Gastroesophageal sphincter (tissue), 4 donors: ENCODE results near the gene SESTD1. TPM values are rescaled to one million over a fixed set of nuclear protein-coding genes. Genes with fewer than 3 reads are reported as not detected.

Source experiments
- ATAC-seq: fragments of 150-250 bp; one replicate; pipeline ENCODE4 v1.9.1; 2016; ENCODE audit warnings: mild to moderate bottlenecking, moderate library complexity
- H3K27ac ChIP-seq, 4 donors: fragments of 200-600 bp; sonication (generic) in 3 of 4; 1 replicate in 3 of 4; 2 replicates in 1 of 4; pipeline ENCODE4 v1.5.1; 2016 to 2019
- H3K27me3 ChIP-seq: fragments of 200-600 bp; sonication (generic); one replicate; pipeline ENCODE4 v1.5.1; 2019
- H3K36me3 ChIP-seq, 2 donors: fragments of 200-600 bp; sonication (generic); one replicate each; pipeline ENCODE4 v1.5.1; 2019; ENCODE audit warnings: control low read depth in 1 of 2
- H3K4me1 ChIP-seq, 3 donors: fragments of 200-600 bp; sonication (generic); 1 replicate in 2 of 3; 2 replicates in 1 of 3; pipeline ENCODE4 v1.5.1; 2016 to 2019; ENCODE audit warnings: control low read depth in 2 of 3
- H3K4me3 ChIP-seq, 2 donors: fragments of 200-600 bp; sonication (generic); one replicate each; pipeline ENCODE4 v1.5.1; 2019; ENCODE audit warnings: mild to moderate bottlenecking in 1 of 2, moderate library complexity in 1 of 2
- H3K9me3 ChIP-seq, 3 donors: fragments of 200-600 bp; sonication (generic); one replicate each; pipeline ENCODE4 v1.5.1; 2017 to 2019; ENCODE audit warnings: control low read depth in 2 of 3
- CTCF ChIP-seq, 4 experiments: fragments of 200-600 bp in 2 of 4; fragments of 450-650 bp in 2 of 4; sonication (generic) in 1 of 4; IDR thresholded peaks; one replicate each; pipeline ENCODE4 v1.5.1; 2017 to 2019; ENCODE audit warnings: antibody characterized with exemption in 4 of 4, mild to moderate bottlenecking in 2 of 4, moderate library complexity in 2 of 4
- EP300 ChIP-seq: sonication (generic); formaldehyde crosslinking; IDR thresholded peaks from one replicate; pipeline ENCODE4 v1.6.1; 2017; ENCODE audit warnings: antibody characterized with exemption, mild to moderate bottlenecking
- POLR2A ChIP-seq, 2 donors: fragments of 450-650 bp; IDR thresholded peaks; one replicate each; pipeline ENCODE4 v1.6.1; 2017; ENCODE audit warnings: antibody characterized with exemption in 2 of 2, mild to moderate bottlenecking in 2 of 2, moderate library complexity in 1 of 2
- POLR2AphosphoS5 ChIP-seq: sonication (generic); formaldehyde crosslinking; IDR thresholded peaks from one replicate; pipeline ENCODE4 v1.6.1; 2017; ENCODE audit warnings: antibody characterized with exemption
- WGBS, 2 donors: methylation state at CpG; one replicate each; pipeline ENCODE4 v1.1.5; 2018; ENCODE audit warnings: low coverage in 1 of 2; 5-methylcytosine and 5-hydroxymethylcytosine counted together
- total RNA-seq, 4 donors: library from RNA; depleted of rRNA; stranded (reverse); fragments of >200 nt; gene quantifications; one replicate each; pipeline ENCODE4 v1.1.0, GENCODE V29; 2016

Gene SESTD1
- total RNA-seq, 4 donors from 2014 or later = 47.9 to 103 (median 68.5) TPM

GRCh38 chr2:179305125-179305524 lies 40.5 kb upstream of the SESTD1 start:
- no peak for ATAC-seq
- 92 to 100% methylated on average over 1 to 3 of the region's 3 CpGs for WGBS, 2 donors

GRCh38 chr2:179304424-179304823 lies 39.8 kb upstream of the SESTD1 start:
- 55 to 73% methylated on average over 2 of the region's 2 CpGs for WGBS, 2 donors
- TF ChIP-seq POLR2A (IDR thresholded peaks at IDR 0.05) (no peak), POLR2AphosphoS5 (no peak), CTCF (IDR thresholded peaks at IDR 0.05) (no peak), EP300 (no peak)
- H3K27me3 ChIP-seq = no peaks in the 10 kb centered on the region

More at GRCh38 chr2:179305125-179305524, 40.5 kb upstream of the SESTD1 start:
- no peaks in the 10 kb centered on the region for H3K9me3 ChIP-seq
- no peaks in the 10 kb centered on the region for H3K4me1 ChIP-seq
- H3K27ac ChIP-seq = no peak overlapping the region
- no peaks in the 10 kb centered on the region for H3K36me3 ChIP-seq
- no peak overlapping the region for H3K4me3 ChIP-seq
- no peaks in the 10 kb centered on the region for H3K27me3 ChIP-seq
- TF ChIP-seq POLR2AphosphoS5 = no peak
- TF ChIP-seq CTCF (IDR thresholded peaks at IDR 0.05) = no peak
- no peak for TF ChIP-seq EP300
- no peak for TF ChIP-seq POLR2A (IDR thresholded peaks at IDR 0.05)

DNA sequence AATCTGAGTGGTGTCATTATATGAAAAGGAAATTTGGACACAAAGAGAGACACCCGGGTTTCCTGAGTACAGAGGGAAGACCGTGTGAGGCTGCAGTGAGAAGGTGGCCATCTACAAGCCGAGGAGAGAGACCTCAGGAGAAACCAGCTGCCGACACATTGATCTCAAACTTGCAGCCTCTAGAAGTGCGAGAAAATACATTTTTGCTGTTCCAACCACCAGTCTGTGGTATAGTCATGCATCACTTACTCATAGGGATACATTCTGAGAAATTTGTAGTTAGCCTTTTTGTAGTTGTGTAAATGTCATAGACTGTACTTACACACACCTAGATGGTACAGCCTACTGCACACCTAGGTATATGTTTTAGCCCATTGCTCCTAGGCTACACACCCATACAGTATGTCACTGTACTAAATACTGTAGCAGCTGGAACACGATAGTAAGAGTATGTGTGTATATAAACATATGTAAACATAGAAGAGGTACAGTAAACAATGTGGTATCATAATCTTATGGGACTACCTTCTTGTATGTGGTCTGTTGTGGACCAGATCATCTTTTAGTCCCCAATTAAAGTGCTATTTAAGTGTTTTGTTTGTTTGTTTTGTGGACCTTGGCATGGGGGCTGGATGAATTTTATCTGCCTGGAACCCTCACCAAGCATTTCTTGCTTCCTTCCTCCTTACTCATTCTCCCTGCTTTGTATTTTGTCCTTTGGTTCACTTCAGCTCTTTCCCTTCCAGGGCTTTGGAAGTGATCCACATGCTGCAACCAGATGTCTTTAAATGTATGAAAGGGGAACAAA lies 38.3 kb upstream of the SESTD1 start:
- no peak for ATAC-seq

More at GRCh38 chr2:179304424-179304823, 39.8 kb upstream of the SESTD1 start:
- Histone ChIP-seq H3K27ac (no peak overlapping the region), H3K4me3 (no peak overlapping the region), H3K36me3 (no peaks in the 10 kb centered on the region), H3K9me3 (no peaks in the 10 kb centered on the region), H3K4me1 (no peaks in the 10 kb centered on the region)
- ATAC-seq = no peak

GRCh38 chr2:179302149-179302548 lies 37.5 kb upstream of the SESTD1 start:
- ATAC-seq = no peak
- no peak overlapping the region for H3K27ac ChIP-seq
- H3K4me3 ChIP-seq = no peak overlapping the region
- H3K4me1 ChIP-seq = no peaks in the 10 kb centered on the region
- TF ChIP-seq POLR2AphosphoS5 = no peak
- TF ChIP-seq CTCF (IDR thresholded peaks at IDR 0.05) = no peak
- no peak for TF ChIP-seq EP300
- no peak for TF ChIP-seq POLR2A (IDR thresholded peaks at IDR 0.05)
- no peaks in the 10 kb centered on the region for H3K9me3 ChIP-seq
- WGBS, 2 donors = 92 to 97% methylated on average over 3 to 4 of the region's 4 CpGs
- no peaks in the 10 kb centered on the region for H3K27me3 ChIP-seq
- no peaks in the 10 kb centered on the region for H3K36me3 ChIP-seq

More for the DNA sequence above, 38.3 kb upstream of the SESTD1 start:
- 68 to 71% methylated on average over 3 to 6 of the region's 6 CpGs for WGBS, 2 donors
- no peaks in the 10 kb centered on the region for H3K4me1 ChIP-seq
- no peaks in the 10 kb centered on the region for H3K9me3 ChIP-seq
- no peak overlapping the region for H3K27ac ChIP-seq
- H3K27me3 ChIP-seq = no peaks in the 10 kb centered on the region
- H3K36me3 ChIP-seq = no peaks in the 10 kb centered on the region
- TF ChIP-seq CTCF (IDR thresholded peaks at IDR 0.05) (no peak), POLR2AphosphoS5 (no peak), EP300 (no peak), POLR2A (IDR thresholded peaks at IDR 0.05) (no peak)
- H3K4me3 ChIP-seq = no peak overlapping the region

DNA sequence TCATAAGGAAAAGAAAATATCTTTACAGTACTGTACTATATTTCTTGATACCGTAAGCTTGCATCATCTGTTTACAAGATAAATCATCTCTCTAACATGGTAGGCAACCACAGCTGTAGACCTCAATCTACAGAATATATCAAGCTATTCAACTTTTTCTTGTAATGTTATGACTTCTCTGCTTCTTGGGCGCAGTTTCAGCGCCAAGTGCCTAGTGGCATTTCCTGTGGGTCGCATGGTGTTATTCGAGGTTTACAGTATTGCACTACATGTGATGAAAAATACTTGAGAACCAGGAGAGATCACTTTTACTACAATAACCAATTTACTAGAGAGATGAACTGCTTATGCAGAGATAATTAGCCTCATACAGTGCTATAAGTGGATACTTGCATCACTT lies 34.0 kb upstream of the SESTD1 start:
- Histone ChIP-seq H3K4me3 (no peak overlapping the region), H3K27me3 (no peaks in the 10 kb centered on the region), H3K9me3 (no peaks in the 10 kb centered on the region), H3K27ac (no peak overlapping the region), H3K4me1 (no peaks in the 10 kb centered on the region), H3K36me3 (no peaks in the 10 kb centered on the region)
- no peak for ATAC-seq
- WGBS, 2 donors = 90 to 94% methylated on average over 1 to 5 of the region's 5 CpGs
- TF ChIP-seq EP300 (no peak), CTCF (IDR thresholded peaks at IDR 0.05) (no peak), POLR2AphosphoS5 (no peak), POLR2A (IDR thresholded peaks at IDR 0.05) (no peak)
